Activated CD4-positive, alpha-beta T cell treated with anti-CD3 and anti-CD28 coated beads for 36 hours (primary cell): ENCODE measurements around the gene MTHFSD. TPM values are rescaled to one million over a fixed set of nuclear protein-coding genes. Genes with fewer than 3 reads are reported as not detected.

ENCODE experiments used
- total RNA-seq, 2 experiments: library from RNA; stranded (reverse); gene quantifications; one replicate each; pipeline ENCODE4 v1.2.3, GENCODE V29; 2021

Gene MTHFSD
- total RNA-seq, 2 experiments from 2014 or later: 21.2 to 22.1 TPM

Other genes with a start within 250 kb of the MTHFSD start
- gene FOXF1, start 44.7 kb downstream of the MTHFSD start, total RNA-seq: not detected
- gene FOXC2, start 11.6 kb upstream of the MTHFSD start, total RNA-seq: not detected
- not detected for gene FOXL1, start 23.3 kb upstream of the MTHFSD start, total RNA-seq